ENCODE measurements around the gene WNT5B.
"Not testable (repeated sequence)": the region's sequence is repeated elsewhere in the genome, so short reads cannot be mapped to it uniquely, and the experiment has no call there.

WNT5B gene

DNA sequence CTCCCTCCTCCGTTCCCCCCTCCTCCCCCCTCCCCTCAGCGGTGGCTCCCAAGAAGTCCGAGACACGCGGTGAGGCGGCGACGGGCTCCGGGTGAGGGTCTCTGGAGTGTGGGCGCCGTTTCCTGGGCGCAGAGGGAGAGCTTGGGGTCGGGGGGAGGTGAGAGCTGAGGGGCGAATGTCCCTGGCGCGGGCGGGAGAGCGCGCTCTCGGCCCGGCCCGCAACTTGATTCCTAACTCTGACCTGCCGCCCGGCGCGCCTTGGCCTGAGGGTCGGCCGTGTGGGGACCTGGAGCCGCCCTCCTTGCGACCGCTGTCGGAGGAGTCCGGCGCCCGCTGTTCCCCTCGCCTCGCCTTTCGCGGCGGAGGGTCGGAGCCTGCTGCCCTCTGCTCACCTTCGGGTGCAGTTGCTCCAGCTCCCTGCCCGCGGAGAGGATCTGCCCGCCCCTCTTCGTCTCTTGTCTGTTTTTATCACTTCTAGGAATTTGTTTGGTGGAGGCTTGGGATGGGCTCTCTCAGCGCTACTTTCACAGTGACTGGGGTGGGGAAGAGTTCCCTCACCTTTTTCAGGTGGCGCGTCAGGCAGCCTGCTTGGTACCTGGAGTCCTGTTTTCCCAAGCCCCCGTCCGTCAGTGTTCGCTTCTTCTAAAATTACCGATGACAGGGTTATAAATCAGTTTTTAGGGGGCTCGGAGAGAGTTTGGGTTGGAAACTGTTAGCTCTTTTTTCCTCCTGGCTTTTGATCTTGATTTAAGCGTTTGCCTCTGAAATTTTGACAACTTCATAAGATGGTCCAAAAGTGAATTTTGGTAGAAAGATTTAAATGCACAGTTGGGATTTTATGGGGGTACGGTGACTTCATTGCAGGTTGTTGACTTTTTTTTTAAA lies 62.3 kb downstream of the WNT5B start:
- peak; percentile 87 for DNase-seq (ENCODE audit: low spot score)

DNA sequence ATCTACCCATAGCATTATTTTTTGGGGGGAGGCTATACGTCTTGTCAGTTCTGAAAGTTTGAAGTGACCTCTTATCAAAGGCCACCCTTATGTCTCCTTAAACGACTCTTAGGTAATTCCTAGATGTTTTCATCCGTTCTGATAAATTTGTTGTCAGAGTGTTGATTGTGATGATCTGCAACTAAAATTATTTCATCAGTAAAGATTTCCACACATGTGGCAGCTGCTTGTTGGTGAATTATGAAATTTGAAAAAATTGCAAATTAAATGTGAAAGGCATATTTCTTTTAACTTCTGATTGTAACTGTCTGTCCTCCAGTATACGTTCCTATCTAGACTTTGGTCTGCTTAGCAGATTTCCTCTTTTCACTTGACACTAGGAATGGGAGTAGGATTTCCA lies 63.2 kb downstream of the WNT5B start:
- DNase-seq (ENCODE audit: low spot score), result no peak

DNA sequence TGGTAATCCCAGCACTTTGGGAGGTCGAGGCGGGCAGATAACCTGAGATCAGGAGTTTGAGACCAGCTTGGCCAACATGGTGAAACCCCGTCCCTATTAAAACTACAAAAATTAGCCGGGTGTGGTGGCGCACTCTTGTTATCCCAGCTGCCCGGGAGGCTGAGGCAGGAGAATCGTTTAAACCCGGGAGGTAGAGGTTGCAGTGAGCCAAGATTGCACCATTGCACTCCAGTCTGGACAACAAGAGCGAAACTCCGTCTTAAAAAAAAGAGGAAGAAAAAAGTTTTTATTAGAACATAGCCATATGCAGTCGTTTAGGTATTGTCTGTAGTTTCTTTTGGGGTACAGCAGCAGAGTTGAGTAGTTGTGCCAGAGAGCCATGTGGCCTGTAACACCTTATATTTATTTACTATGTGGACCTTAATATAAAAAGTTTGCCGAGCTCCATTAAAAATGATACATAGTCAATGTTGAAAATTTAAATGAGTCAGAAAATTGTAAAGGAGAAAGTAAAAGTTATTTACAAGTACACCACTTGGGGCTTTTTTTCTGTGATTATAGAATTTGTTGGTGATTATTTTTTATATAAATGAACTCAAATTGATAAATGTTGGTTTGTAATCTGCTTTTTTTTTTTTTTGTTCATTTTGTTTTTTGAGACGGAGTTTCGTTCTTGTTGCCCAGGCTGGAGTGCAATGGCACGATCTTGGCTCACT lies 64.0 kb downstream of the WNT5B start:
- no peak for DNase-seq (ENCODE audit: low spot score)

DNA sequence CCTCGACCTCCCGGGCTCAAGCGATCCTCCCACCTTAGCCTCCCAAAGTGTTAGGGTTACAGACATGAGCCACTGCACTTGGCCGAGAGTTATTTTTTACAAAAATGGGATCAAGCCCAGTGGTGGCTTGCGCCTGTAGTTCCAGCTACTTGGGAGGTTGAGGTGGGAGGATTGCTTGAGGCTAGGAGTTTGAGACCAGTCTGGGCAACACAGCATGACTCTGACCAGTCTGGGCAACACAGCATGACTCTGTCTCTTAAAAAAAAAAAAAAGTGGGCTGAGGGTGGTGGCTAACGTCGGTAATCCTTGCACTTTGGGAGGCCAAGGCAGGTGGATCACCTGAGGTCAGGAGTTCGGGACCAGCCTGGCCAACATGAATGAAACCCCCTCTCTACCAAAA lies 66.1 kb downstream of the WNT5B start:
- not testable (repeated sequence) for DNase-seq (ENCODE audit: low spot score)

- no peak for DNase-seq (ENCODE audit: low spot score)
Observed at GRCh38 chr12:1695886-1696670, 67.0 kb downstream of the WNT5B start.

GRCh38 chr12:1696800-1697199 lies 67.8 kb downstream of the WNT5B start:
- no peak for DNase-seq (ENCODE audit: low spot score)

Measured in iPS-NIHi11 (cell line).